Renal pelvis (tissue), 4 donors: Measurements from ENCODE around the gene KRTAP4-9. TPM values are rescaled to one million over a fixed set of nuclear protein-coding genes. Genes with fewer than 3 reads are reported as not detected.
"Not testable (repeated sequence)": the region's sequence is repeated elsewhere in the genome, so short reads cannot be mapped to it uniquely, and the experiment has no call there.

Experiments
- DNase-seq: peaks from one replicate; pipeline ENCODE4 v3.0.0-alpha.2; 2013
- polyA plus RNA-seq, 3 donors: library from polyadenylated mRNA; unstranded; fragments of 120-200 nt; gene quantifications; one replicate each; pipeline ENCODE4 v1.2.1, GENCODE V29; 2013; ENCODE audit not compliant: insufficient read length in 3 of 3

Gene KRTAP4-9
- polyA plus RNA-seq, 3 donors: not detected

- no peak for DNase-seq
Observed at GRCh38 chr17:41127371-41127770, 22.2 kb downstream of the KRTAP4-9 start.

DNA sequence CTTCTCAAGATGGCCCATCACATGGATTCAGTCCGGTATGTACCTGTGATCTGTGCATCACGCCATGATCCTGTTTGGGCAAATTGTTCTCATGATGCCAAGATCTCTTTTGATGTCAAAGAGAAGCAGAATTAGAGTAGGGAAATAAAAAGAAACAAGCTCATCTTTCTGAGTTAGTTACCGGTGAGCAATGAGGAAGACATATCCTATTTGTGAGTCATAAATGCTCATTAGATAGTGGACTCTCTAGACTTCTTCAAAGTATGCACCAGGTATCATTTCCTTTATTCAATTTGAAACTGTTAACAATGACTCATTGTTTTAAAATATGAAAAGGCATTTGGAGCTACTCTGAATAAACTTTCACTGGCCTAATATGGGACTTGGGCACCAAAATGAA, 26.8 kb downstream of the KRTAP4-9 start:
- no peak for DNase-seq

DNA sequence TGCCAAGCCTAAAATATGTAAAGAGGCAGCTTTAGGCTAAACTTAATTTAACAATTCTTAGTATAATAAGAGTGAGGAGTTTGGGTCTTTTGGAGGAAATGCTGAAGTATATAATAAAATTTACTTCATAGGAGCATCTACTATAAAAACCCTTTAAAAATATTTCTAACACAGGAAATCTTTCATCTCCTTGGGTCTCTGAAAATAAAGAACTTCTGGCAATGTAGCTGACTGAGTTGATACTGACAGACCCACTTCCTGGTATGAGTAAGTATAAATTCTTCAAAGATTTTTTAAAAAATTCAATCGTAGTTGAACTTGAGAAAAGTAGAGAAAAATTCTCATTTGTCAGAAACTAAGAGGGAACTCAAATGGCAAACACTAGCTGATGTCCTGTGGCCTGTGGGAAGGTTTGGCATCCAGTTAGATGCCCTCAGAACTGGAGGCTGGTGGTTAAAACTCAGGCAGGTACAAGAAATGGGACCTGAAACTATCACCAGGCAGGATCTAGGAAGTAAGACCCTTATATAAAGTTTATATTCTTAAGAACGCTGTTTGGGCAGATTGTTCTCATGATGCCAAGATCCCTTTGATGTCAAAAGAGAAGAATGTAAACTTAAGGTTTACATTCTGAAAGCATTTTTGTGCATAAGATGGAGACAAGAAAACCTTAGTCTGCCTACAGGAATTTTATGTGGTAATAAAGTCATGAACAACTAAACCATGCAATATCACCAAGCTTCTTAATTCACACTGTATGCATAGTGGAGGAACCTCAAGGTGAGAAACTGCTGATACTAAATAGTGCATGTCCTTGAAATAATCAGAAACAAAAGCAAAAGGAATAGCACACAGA, 28.9 kb downstream of the KRTAP4-9 start:
- no peak for DNase-seq

DNA sequence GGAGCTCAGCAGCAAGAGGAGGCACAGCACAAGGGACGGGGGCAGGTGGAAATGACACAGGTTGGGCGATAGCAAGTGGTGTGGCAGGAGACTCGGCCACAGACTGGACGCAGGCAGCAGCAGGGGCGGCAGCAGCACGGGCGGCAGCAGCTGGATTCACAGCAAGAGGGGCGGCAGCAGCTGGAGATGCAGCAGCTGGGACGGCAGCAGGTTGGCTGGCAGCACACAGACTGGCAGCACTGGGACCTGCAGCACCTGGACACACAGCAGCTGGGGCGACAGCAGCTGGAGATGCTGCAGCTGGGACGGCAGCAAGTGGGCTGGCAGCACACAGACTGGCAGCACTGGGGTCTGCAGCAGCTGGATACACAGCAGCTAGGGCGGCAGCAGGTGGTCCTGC, 34.7 kb downstream of the KRTAP4-9 start:
- not testable (repeated sequence) for DNase-seq

DNA sequence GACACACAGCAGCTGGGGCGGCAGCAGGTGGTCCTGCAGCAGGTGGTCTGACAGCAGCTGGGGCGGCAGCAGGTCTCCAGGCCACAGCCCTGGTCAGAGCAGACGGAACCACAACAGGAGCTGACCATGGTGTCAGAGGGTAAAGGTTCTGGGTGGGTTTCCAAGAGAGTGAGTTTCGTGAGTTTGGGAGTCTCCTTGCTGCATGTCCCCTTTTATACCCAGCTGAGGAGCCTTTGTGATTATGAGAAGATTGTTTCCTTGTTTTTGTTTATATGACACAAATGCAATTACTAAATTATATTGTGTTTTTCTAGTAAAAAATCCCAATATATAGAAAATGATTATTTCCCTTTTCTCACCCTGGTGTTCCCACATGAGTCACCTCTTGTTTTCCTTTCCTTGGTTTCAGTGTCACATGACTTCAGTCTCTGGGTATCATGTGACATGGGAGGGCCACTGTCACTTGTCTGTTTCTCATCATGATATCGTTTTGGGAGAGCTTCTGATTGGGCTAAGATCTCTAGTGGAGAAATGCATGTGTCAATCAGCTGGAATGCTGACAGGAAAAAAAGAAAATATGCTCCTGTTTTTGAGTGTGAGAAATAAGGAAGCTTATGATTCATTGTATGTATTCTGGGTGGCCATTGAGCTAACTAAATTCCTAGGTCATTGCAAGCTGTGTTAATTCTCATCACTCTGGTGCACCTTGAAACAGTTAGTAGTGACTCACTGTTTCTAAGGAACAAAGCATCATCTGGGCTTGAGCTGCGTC, 35.4 kb downstream of the KRTAP4-9 start, which contains the start of gene KRTAP4-6:
TSS of gene KRTAP4-6 (minus strand) at position 185 of the 772 bp plus-strand sequence. CDS start at position 128, 57 bp downstream.
- DNase-seq: no peak

GRCh38 chr17:41141361-41141760, 36.2 kb downstream of the KRTAP4-9 start:
- DNase-seq: no peak

GRCh38 chr17:41144846-41145245, 39.7 kb downstream of the KRTAP4-9 start:
- no peak for DNase-seq

DNA sequence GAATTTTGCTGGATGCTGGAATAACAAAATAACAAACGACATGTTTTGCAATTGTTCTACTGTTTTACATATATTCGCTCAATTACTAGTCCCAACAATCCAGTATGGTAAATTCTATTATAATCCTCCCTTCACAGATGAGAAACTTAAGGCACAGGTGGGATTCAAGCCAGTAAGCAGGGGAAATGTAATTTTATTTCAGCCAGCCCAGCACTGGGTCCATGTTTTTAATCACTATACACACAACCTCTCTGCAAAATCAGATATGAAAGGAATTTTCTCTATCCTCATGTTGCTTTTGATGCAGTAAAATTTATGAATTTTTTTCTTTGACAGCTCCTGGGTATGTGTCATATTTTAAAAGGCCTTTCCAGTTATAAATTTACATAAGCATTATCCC, 40.1 kb downstream of the KRTAP4-9 start:
- DNase-seq: no peak

GRCh38 chr17:41147531-41148204, 42.5 kb downstream of the KRTAP4-9 start:
- no peak for DNase-seq

DNA sequence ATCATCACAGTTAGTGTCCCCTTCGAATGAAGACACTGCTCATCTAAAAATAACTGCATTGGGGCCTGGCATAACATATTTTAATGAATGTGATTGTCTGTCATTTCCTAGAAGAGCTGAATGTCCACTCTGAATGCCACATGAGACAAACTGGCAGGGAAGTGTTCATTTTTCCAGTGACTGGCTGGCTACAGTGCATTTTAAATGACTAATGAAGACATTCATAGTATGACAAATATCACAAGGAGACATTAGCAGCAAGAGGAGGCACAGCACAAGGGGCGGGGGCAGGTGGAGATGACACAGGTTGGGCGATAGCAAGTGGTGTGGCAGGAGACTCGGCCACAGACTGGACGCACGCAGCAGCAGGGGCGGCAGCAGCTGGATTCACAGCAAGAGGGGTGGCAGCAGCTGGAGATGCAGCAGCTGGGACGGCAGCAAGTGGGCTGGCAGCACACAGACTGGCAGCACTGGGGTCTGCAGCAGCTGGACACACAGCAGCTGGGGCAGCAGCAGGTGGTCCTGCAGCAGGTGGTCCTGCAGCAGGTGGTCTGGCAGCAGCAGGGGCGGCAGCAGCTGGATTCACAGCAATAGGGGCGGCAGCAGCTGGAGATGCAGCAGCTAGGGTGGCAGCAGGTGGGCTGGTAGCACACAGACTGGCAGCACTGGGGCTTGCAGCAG, 43.9 kb downstream of the KRTAP4-9 start:
- DNase-seq: not testable (repeated sequence)

DNA sequence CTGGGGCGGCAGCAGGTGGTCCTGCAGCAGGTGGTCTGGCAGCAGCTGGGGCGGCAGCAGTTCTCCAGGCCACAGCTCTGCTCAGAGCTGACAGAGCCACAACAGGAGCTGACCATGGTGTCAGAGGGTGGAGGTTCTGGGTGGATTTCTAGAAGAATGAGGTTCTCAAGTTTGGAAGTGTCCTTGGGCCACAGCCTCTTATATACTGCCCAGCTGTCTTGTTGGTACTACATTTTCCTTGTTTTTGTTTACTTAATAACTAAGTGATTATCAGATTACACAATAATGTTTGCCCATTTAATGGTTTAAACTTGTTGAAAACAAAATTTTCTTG, 44.4 kb downstream of the KRTAP4-9 start, which contains the start of gene KRTAP4-5:
TSS of gene KRTAP4-5 (minus strand) at position 174 of the 334 bp plus-strand sequence. CDS start at position 116, 58 bp downstream.
- no peak for DNase-seq

- DNase-seq: no peak
Observed at GRCh38 chr17:41150026-41150425, 44.8 kb downstream of the KRTAP4-9 start.

DNA sequence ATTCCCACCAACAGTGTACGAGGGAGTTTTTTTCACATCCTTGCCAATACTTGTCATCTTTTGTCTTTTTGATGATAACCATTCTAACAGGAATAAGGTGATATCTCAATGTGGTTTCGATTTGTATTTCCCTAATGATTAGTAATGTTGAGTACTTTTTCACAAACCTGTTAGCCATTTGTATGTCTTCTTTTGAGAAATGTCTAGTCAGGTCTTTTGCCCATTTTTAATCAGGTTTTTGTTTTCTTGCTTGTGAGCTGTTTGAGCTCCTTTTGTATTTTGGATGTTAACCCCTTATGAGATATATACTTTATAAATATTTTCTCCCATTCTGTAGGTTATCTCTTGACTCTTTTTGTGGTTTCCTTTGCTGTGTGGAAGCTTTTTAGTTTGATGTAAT, 46.3 kb downstream of the KRTAP4-9 start:
- no peak for DNase-seq

- DNase-seq: no peak
Observed at GRCh38 chr17:41153856-41154255, 48.7 kb downstream of the KRTAP4-9 start.

Other genes with a start within 250 kb of the KRTAP4-9 start
- gene KRT12, start 238.2 kb upstream of the KRTAP4-9 start, polyA plus RNA-seq: under 1 TPM in 2 of 3 donors, not detected in 1; 0.19 to 0.36 TPM
- gene KRT20, start 220.1 kb upstream of the KRTAP4-9 start, polyA plus RNA-seq: under 1 TPM; 0.17 to 0.80 (median 0.36) TPM
- gene KRT23, start 167.7 kb upstream of the KRTAP4-9 start, polyA plus RNA-seq: under 1 TPM; 0.71 to 1.00 (median 0.91) TPM
- not detected for gene KRT39, start 138.4 kb upstream of the KRTAP4-9 start, polyA plus RNA-seq
- under 1 TPM in 1 of 3 donors, not detected in 2; 0.12 TPM for gene KRT40, start 121.1 kb upstream of the KRTAP4-9 start, polyA plus RNA-seq
- gene KRTAP3-3, start 111.2 kb upstream of the KRTAP4-9 start, polyA plus RNA-seq: not detected
- gene KRTAP3-2, start 105.5 kb upstream of the KRTAP4-9 start, polyA plus RNA-seq: not detected
- not detected for gene KRTAP3-1, start 96.3 kb upstream of the KRTAP4-9 start, polyA plus RNA-seq
- gene KRTAP1-5, start 78.2 kb upstream of the KRTAP4-9 start, polyA plus RNA-seq: not detected
- gene KRTAP1-4, start 75.2 kb upstream of the KRTAP4-9 start, polyA plus RNA-seq: not detected
- gene KRTAP1-3, start 70.5 kb upstream of the KRTAP4-9 start, polyA plus RNA-seq: not detected
- gene KRTAP1-1, start 63.9 kb upstream of the KRTAP4-9 start, polyA plus RNA-seq: not detected
- gene KRTAP2-1, start 58.1 kb upstream of the KRTAP4-9 start, polyA plus RNA-seq: not detected
- gene KRTAP2-2, start 50.2 kb upstream of the KRTAP4-9 start, polyA plus RNA-seq: not detected
- not detected for gene KRTAP2-3, start 45.3 kb upstream of the KRTAP4-9 start, polyA plus RNA-seq
- gene KRTAP2-4, start 39.5 kb upstream of the KRTAP4-9 start, polyA plus RNA-seq: not detected
- not detected for gene KRTAP4-7, start 21.2 kb upstream of the KRTAP4-9 start, polyA plus RNA-seq
- gene KRTAP4-8, start 7.2 kb upstream of the KRTAP4-9 start, polyA plus RNA-seq: not detected
- not detected for gene KRTAP4-16, start 3.2 kb upstream of the KRTAP4-9 start, polyA plus RNA-seq
- gene KRTAP4-11, start 13.0 kb downstream of the KRTAP4-9 start, polyA plus RNA-seq: not detected
- not detected for gene KRTAP4-12, start 18.8 kb downstream of the KRTAP4-9 start, polyA plus RNA-seq
- not detected for gene KRTAP4-6, start 35.2 kb downstream of the KRTAP4-9 start, polyA plus RNA-seq
- gene KRTAP4-5, start 44.4 kb downstream of the KRTAP4-9 start, polyA plus RNA-seq: not detected
- gene KRTAP4-4, start 55.4 kb downstream of the KRTAP4-9 start, polyA plus RNA-seq: not detected
- gene KRTAP4-3, start 62.8 kb downstream of the KRTAP4-9 start, polyA plus RNA-seq: not detected
- gene KRTAP4-2, start 72.8 kb downstream of the KRTAP4-9 start, polyA plus RNA-seq: not detected
- gene KRTAP4-1, start 79.5 kb downstream of the KRTAP4-9 start, polyA plus RNA-seq: not detected
- gene KRTAP9-1, start 84.5 kb downstream of the KRTAP4-9 start, polyA plus RNA-seq: not detected
- gene KRTAP9-2, start 121.3 kb downstream of the KRTAP4-9 start, polyA plus RNA-seq: not detected
- not detected for gene KRTAP9-3, start 127.1 kb downstream of the KRTAP4-9 start, polyA plus RNA-seq
- not detected for gene KRTAP9-8, start 132.6 kb downstream of the KRTAP4-9 start, polyA plus RNA-seq
- not detected for gene KRTAP9-4, start 144.3 kb downstream of the KRTAP4-9 start, polyA plus RNA-seq
- not detected for gene KRTAP9-9, start 150.0 kb downstream of the KRTAP4-9 start, polyA plus RNA-seq
- under 1 TPM in 2 of 3 donors, not detected in 1; 0.09 to 0.22 TPM for gene KRTAP9-6, start 160.0 kb downstream of the KRTAP4-9 start, polyA plus RNA-seq
- not detected for gene KRTAP9-7, start 170.3 kb downstream of the KRTAP4-9 start, polyA plus RNA-seq
- gene KRTAP29-1, start 197.5 kb downstream of the KRTAP4-9 start, polyA plus RNA-seq: not detected
- gene KRTAP16-1, start 203.9 kb downstream of the KRTAP4-9 start, polyA plus RNA-seq: not detected
- not detected for gene KRTAP17-1, start 210.3 kb downstream of the KRTAP4-9 start, polyA plus RNA-seq
- gene KRT33A, start 245.4 kb downstream of the KRTAP4-9 start, polyA plus RNA-seq: under 1 TPM in 1 of 3 donors, not detected in 2; 0.18 TPM